SK-N-SH (cell line): ENCODE data around the gene TK2.

Experiments
- CHD2 ChIP-seq: fragments of 150-350 bp; IDR thresholded peaks from 2 replicates; pipeline ENCODE4 v1.6.1; 2018; ENCODE audit warnings: low read length; ENCODE audit not compliant: partially characterized antibody
- ELF1 ChIP-seq: IDR thresholded peaks from 2 replicates; pipeline ENCODE4 v1.4.0; 2012
- NFIC ChIP-seq: IDR thresholded peaks from 2 replicates; pipeline ENCODE4 v1.4.0; 2012; ENCODE audit warnings: borderline replicate concordance
- NRF1 ChIP-seq: IDR thresholded peaks from 2 replicates; pipeline ENCODE4 v1.6.1; 2012; ENCODE audit warnings: low read depth, mild to moderate bottlenecking, low read length
- POLR2AphosphoS5 ChIP-seq: IDR thresholded peaks from 2 replicates; pipeline ENCODE4 v1.6.1; 2012; ENCODE audit warnings: low read depth, low read length
- RCOR1 ChIP-seq: fragments of 150-350 bp; IDR thresholded peaks from 2 replicates; pipeline ENCODE4 v1.6.1; 2017; ENCODE audit warnings: antibody characterized with exemption, low read length
- SIN3A ChIP-seq: IDR thresholded peaks from 2 replicates; pipeline ENCODE4 v1.6.1; 2012; ENCODE audit warnings: low read depth, mild to moderate bottlenecking, low read length, moderate library complexity, borderline replicate concordance
- TAF1 ChIP-seq: IDR thresholded peaks from 2 replicates; pipeline ENCODE4 v1.6.1; 2012; ENCODE audit warnings: low read depth, mild to moderate bottlenecking, low read length, moderate library complexity, borderline replicate concordance
- TCF12 ChIP-seq: IDR thresholded peaks from 2 replicates; pipeline ENCODE4 v1.4.0; 2012
- TF ChIP-seq, protein P1 (sequence below): fragments of 200-600 bp; sonication (generic); IDR thresholded peaks from 2 replicates; pipeline ENCODE4 v1.6.1; 2017; ENCODE audit warnings: antibody characterized with exemption, mild to moderate bottlenecking, moderate library complexity
- TF ChIP-seq, protein P2 (sequence below): fragments of 150-350 bp; IDR thresholded peaks from 2 replicates; pipeline ENCODE4 v1.6.1; 2016; ENCODE audit warnings: mild to moderate bottlenecking, low read depth, low read length
- TF ChIP-seq, protein P3 (sequence below): IDR thresholded peaks from 2 replicates; pipeline ENCODE4 v1.6.1; 2012; ENCODE audit warnings: mild to moderate bottlenecking, low read depth, low read length, moderate library complexity

DNA sequence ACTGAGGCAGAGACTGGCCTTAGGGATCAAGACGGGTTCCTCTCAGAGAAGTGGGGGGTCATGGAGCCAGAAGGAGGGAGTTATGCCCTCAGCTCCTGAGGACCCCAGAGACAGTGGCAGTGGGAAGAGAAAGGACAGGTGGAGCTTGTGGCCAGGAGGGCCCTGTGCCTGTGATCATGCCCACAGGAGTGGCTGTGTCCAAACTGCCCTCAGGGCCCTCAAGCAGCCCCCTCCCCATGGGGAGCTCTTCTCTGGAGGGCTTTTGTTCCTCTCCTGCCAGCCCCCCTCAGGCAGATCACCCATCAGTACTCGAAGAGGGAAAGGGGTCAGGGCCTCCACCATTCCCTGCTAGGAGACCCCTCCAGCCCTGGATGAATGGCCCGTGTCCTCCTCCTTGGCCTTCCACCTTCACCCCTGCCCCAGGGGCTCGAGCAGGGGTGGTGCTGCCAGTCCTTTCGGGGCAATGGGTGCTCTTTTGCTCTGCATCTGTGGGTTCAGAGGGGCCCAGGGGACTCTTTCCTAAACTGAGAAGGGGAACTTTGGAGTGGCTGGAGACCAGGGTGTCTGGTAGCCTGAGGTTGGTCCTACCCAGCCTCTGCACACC is 70.2 kb downstream of the TK2 start:
- TF ChIP-seq, protein P1, sequence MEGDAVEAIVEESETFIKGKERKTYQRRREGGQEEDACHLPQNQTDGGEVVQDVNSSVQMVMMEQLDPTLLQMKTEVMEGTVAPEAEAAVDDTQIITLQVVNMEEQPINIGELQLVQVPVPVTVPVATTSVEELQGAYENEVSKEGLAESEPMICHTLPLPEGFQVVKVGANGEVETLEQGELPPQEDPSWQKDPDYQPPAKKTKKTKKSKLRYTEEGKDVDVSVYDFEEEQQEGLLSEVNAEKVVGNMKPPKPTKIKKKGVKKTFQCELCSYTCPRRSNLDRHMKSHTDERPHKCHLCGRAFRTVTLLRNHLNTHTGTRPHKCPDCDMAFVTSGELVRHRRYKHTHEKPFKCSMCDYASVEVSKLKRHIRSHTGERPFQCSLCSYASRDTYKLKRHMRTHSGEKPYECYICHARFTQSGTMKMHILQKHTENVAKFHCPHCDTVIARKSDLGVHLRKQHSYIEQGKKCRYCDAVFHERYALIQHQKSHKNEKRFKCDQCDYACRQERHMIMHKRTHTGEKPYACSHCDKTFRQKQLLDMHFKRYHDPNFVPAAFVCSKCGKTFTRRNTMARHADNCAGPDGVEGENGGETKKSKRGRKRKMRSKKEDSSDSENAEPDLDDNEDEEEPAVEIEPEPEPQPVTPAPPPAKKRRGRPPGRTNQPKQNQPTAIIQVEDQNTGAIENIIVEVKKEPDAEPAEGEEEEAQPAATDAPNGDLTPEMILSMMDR = no peak
- no peak for TF ChIP-seq RCOR1
- TF ChIP-seq NRF1 = no peak
- TF ChIP-seq CHD2 = no peak
- TF ChIP-seq POLR2AphosphoS5 = no peak
- TF ChIP-seq, protein P2, sequence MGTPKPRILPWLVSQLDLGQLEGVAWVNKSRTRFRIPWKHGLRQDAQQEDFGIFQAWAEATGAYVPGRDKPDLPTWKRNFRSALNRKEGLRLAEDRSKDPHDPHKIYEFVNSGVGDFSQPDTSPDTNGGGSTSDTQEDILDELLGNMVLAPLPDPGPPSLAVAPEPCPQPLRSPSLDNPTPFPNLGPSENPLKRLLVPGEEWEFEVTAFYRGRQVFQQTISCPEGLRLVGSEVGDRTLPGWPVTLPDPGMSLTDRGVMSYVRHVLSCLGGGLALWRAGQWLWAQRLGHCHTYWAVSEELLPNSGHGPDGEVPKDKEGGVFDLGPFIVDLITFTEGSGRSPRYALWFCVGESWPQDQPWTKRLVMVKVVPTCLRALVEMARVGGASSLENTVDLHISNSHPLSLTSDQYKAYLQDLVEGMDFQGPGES = no peak
- no peak for TF ChIP-seq TAF1
- TF ChIP-seq, protein P3, sequence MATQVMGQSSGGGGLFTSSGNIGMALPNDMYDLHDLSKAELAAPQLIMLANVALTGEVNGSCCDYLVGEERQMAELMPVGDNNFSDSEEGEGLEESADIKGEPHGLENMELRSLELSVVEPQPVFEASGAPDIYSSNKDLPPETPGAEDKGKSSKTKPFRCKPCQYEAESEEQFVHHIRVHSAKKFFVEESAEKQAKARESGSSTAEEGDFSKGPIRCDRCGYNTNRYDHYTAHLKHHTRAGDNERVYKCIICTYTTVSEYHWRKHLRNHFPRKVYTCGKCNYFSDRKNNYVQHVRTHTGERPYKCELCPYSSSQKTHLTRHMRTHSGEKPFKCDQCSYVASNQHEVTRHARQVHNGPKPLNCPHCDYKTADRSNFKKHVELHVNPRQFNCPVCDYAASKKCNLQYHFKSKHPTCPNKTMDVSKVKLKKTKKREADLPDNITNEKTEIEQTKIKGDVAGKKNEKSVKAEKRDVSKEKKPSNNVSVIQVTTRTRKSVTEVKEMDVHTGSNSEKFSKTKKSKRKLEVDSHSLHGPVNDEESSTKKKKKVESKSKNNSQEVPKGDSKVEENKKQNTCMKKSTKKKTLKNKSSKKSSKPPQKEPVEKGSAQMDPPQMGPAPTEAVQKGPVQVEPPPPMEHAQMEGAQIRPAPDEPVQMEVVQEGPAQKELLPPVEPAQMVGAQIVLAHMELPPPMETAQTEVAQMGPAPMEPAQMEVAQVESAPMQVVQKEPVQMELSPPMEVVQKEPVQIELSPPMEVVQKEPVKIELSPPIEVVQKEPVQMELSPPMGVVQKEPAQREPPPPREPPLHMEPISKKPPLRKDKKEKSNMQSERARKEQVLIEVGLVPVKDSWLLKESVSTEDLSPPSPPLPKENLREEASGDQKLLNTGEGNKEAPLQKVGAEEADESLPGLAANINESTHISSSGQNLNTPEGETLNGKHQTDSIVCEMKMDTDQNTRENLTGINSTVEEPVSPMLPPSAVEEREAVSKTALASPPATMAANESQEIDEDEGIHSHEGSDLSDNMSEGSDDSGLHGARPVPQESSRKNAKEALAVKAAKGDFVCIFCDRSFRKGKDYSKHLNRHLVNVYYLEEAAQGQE = no peak
- no peak for TF ChIP-seq SIN3A
- no peak for TF ChIP-seq ELF1
- TF ChIP-seq NFIC = no peak
- TF ChIP-seq TCF12 = no peak
